HEK293T (cell line): ENCODE measurements around the gene ARHGAP6.

ENCODE experiments used
- ARNT ChIP-seq: fragments of 450-650 bp; IDR thresholded peaks from 2 replicates; pipeline ENCODE4 v1.6.1; 2017; ENCODE audit warnings: mild to moderate bottlenecking
- ELF4 ChIP-seq: fragments of 450-650 bp; IDR thresholded peaks from 2 replicates; pipeline ENCODE4 v1.6.1; 2017; ENCODE audit warnings: antibody characterized with exemption
- FOXK2 ChIP-seq: fragments of 450-650 bp; IDR thresholded peaks from 2 replicates; pipeline ENCODE4 v1.6.1; 2016; ENCODE audit warnings: mild to moderate bottlenecking
- FOXM1 ChIP-seq: fragments of 450-650 bp; IDR thresholded peaks from 2 replicates; pipeline ENCODE4 v1.6.1; 2017; ENCODE audit warnings: mild to moderate bottlenecking, borderline replicate concordance
- NFRKB ChIP-seq: fragments of 450-650 bp; IDR thresholded peaks from 2 replicates; pipeline ENCODE4 v1.6.1; 2016; ENCODE audit warnings: mild to moderate bottlenecking, moderate library complexity
- SP1 ChIP-seq: fragments of 450-650 bp; IDR thresholded peaks from 2 replicates; pipeline ENCODE4 v1.6.1; 2017

DNA sequence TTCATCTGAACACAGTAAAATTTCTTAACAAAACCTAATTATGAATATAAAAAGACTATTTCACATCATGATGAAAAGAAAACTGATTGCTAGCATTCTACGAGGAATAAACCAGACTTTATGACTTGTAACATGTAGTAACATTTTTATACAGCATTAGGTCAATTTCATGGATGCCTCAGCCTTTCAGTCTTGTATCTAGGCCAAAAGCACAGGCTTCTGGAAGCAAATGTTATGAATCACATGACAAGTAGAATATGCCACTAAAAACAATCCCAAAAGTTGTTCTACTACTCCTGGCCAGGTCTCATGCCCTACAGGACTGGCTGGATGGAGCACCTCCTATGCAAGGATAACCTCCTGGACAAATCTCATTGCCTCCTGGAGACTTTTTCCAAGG is 101.2 kb downstream of the ARHGAP6 start:
- TF ChIP-seq SP1: no peak
- TF ChIP-seq NFRKB: no peak
- no peak for TF ChIP-seq ARNT
- no peak for TF ChIP-seq FOXK2
- no peak for TF ChIP-seq FOXM1
- TF ChIP-seq ELF4: no peak
